Endothelial cell of umbilical vein (primary cell): Measurements from ENCODE around the gene SLC22A15. TPM values are rescaled to one million over a fixed set of nuclear protein-coding genes. Genes with fewer than 3 reads are reported as not detected.

Experiments
- BruUV-seq: library from RNA; stranded (reverse); fragments of 400-500 nt; replicated peaks from 2 replicates; lab custom pipeline; 2021; lab: Mats Ljungman, UMichigan
- CTCF ChIA-PET: fragments of 300-600, 350-600 bp; sonication (Branson Sonifier 250); formaldehyde crosslinking; loops from one replicate; lab custom pipeline; 2021; ENCODE audit warnings: antibody characterized with exemption, inconsistent platforms; lab: Charles Lee
- POLR2A ChIA-PET: fragments of 300-600, 350-600 bp; sonication (Branson Sonifier 250); formaldehyde crosslinking; loops from one replicate; lab custom pipeline; 2021; ENCODE audit warnings: antibody characterized with exemption, inconsistent platforms; lab: Charles Lee
- DNase-seq: peaks from one replicate; pipeline ENCODE4 v3.0.0-alpha.2; 2011; ENCODE audit warnings: low read depth, low spot score
- FAIRE-seq: peaks from 2 replicates; lab custom pipeline; 2011; peaks lifted over from hg19 to GRCh38; lab: Jason Lieb, UNC
- H2AFZ ChIP-seq: 2 replicates; pipeline ENCODE4 v1.6.0; 2012; ENCODE audit warnings: low read depth, low read length, control low read depth, inconsistent platforms
- H3K27ac ChIP-seq: 2 replicates; pipeline ENCODE4 v1.5.1; 2011; ENCODE audit warnings: low read depth, mild to moderate bottlenecking, control low read depth, low read length, moderate library complexity; ENCODE audit not compliant: insufficient read depth
- H3K27me3 ChIP-seq, 2 experiments: 2 replicates each; pipeline versions ENCODE4 v1.6.0 to v1.6.1; 2011; ENCODE audit warnings: low read length in 2 of 2, mixed read lengths in 1 of 2; ENCODE audit not compliant: control insufficient read depth in 2 of 2, insufficient read depth in 2 of 2
- H3K36me3 ChIP-seq, 2 experiments: 2 replicates in 1 of 2; 3 replicates in 1 of 2; pipeline ENCODE4 v1.5.1; 2011; ENCODE audit warnings: low read length in 2 of 2, mild to moderate bottlenecking in 1 of 2, moderate library complexity in 1 of 2; ENCODE audit not compliant: control insufficient read depth in 2 of 2, insufficient read depth in 2 of 2; ENCODE audit errors: extremely low read depth in 1 of 2
- H3K4me1 ChIP-seq: 3 replicates; pipeline ENCODE4 v1.5.1; 2011; ENCODE audit warnings: mild to moderate bottlenecking, low read length; ENCODE audit not compliant: control insufficient read depth, insufficient read depth; ENCODE audit errors: extremely low read depth
- H3K4me2 ChIP-seq: 2 replicates; pipeline ENCODE4 v1.6.1; 2011; ENCODE audit warnings: low read length, control low read depth, mixed read lengths; ENCODE audit not compliant: insufficient read depth
- H3K4me3 ChIP-seq, 3 experiments: fragments of 200-600 bp in 1 of 3; sonication (generic), shearing (Covaris generic) in 1 of 3; replicated peaks in 1 of 3; 2 replicates each; pipeline ENCODE4 v1.5.1; 2011 to 2016; ENCODE audit warnings: control low read depth in 3 of 3, low read length in 3 of 3, mild to moderate bottlenecking in 2 of 3, inconsistent platforms in 1 of 3, low read depth in 1 of 3, moderate library complexity in 1 of 3; ENCODE audit not compliant: insufficient read depth in 1 of 3
- H3K79me2 ChIP-seq: 2 replicates; pipeline ENCODE4 v1.6.0; 2012; ENCODE audit warnings: low read length, inconsistent platforms; ENCODE audit not compliant: control insufficient read depth, insufficient read depth
- H3K9ac ChIP-seq: replicated peaks from 2 replicates; pipeline ENCODE3; 2011; ENCODE audit warnings: low read length, control low read depth; ENCODE audit not compliant: insufficient read depth; ENCODE audit errors: extremely low read depth
- H3K9me1 ChIP-seq: replicated peaks from 3 replicates; pipeline ENCODE4 v1.6.0; 2011; ENCODE audit warnings: mild to moderate bottlenecking, low read length; ENCODE audit not compliant: control insufficient read depth, insufficient read depth; ENCODE audit errors: extremely low read depth
- H3K9me3 ChIP-seq: replicated peaks from 2 replicates; pipeline ENCODE4 v1.5.1; 2012; ENCODE audit warnings: low read length, inconsistent platforms; ENCODE audit not compliant: control insufficient read depth, insufficient read depth
- H4K20me1 ChIP-seq: replicated peaks from 2 replicates; pipeline ENCODE3; 2011; ENCODE audit warnings: mild to moderate bottlenecking, low read length; ENCODE audit not compliant: control insufficient read depth, insufficient read depth; ENCODE audit errors: extremely low read depth
- EZH2 ChIP-seq: IDR thresholded peaks from 2 replicates; pipeline ENCODE4 v1.6.1; 2012; ENCODE audit warnings: borderline replicate concordance, low read depth, mild to moderate bottlenecking, moderate library complexity, low read length, inconsistent platforms; ENCODE audit not compliant: severe bottlenecking
- FOS ChIP-seq: IDR thresholded peaks from 2 replicates; pipeline ENCODE4 v1.6.1; 2011; ENCODE audit warnings: mild to moderate bottlenecking, low read length, moderate library complexity, borderline replicate concordance; ENCODE audit not compliant: insufficient read depth
- GATA2 ChIP-seq: IDR thresholded peaks from 2 replicates; pipeline ENCODE4 v1.7.0; 2011; ENCODE audit warnings: low read depth, mild to moderate bottlenecking, moderate library complexity, mixed read lengths, low read length; ENCODE audit not compliant: insufficient read length, insufficient read depth
- JUN ChIP-seq: IDR thresholded peaks from 2 replicates; pipeline ENCODE4 v1.6.1; 2011; ENCODE audit warnings: borderline replicate concordance, low read depth; ENCODE audit not compliant: insufficient read length, insufficient read depth
- MYC ChIP-seq: IDR thresholded peaks from one replicate; pipeline ENCODE4 v1.6.1; 2011; ENCODE audit warnings: mild to moderate bottlenecking, low read depth, low read length
- POLR2A ChIP-seq: IDR thresholded peaks from 2 replicates; pipeline ENCODE4 v1.6.1; 2012; ENCODE audit warnings: low read depth, mild to moderate bottlenecking, control low read depth, low read length
- POLR2AphosphoS5 ChIP-seq: IDR thresholded peaks from 2 replicates; pipeline ENCODE4 v1.6.1; 2012; ENCODE audit warnings: low read depth, mild to moderate bottlenecking, control low read depth, low read length, moderate library complexity; ENCODE audit not compliant: insufficient read depth
- dilution Hi-C: fragments of 300-500 bp; cut with MboI; formaldehyde crosslinking; loops from one replicate; pipeline ENCODE4 v1.15.0; 2019; ENCODE audit warnings: low sequenced_read_pairs; ENCODE audit not compliant: extremely low pct_ligation_motif_present
- intact Hi-C: fragments of 100-400 bp; cut with micrococcal nuclease; formaldehyde crosslinking; loops from one replicate; pipeline ENCODE4 v1.10.0; 2022
- polyA plus RNA-seq, 4 experiments: library from polyadenylated mRNA; depleted of rRNA in 3 of 4; stranded (reverse) in 3 of 4; unstranded in 1 of 4; fragments of >200 nt; gene quantifications; 2 replicates each; pipeline versions ENCODE4 v1.2.1 to v1.2.3, GENCODE V29; 2011 to 2012; ENCODE audit warnings: missing spikeins in 1 of 4
- total RNA-seq: library from RNA; stranded (reverse); gene quantifications from 2 replicates; pipeline ENCODE4 v1.2.3, GENCODE V29; 2021
- TF ChIP-seq, protein P1 (sequence below): IDR thresholded peaks from 2 replicates; pipeline ENCODE4 v1.6.1; 2011; ENCODE audit not compliant: insufficient read depth, insufficient read length
- TF ChIP-seq, protein P2 (sequence below), 2 donors: IDR thresholded peaks; 1 replicate in 1 of 2; 2 replicates in 1 of 2; pipeline ENCODE4 v1.5.1; 2011; ENCODE audit warnings: low read length in 2 of 2, mild to moderate bottlenecking in 2 of 2, moderate library complexity in 2 of 2, control low read depth in 1 of 2, inconsistent platforms in 1 of 2, low read depth in 1 of 2; ENCODE audit not compliant: insufficient read depth in 1 of 2; ENCODE audit errors: extremely low read depth in 1 of 2

Gene SLC22A15
- total and polyA plus RNA-seq, 2 donors (not counting 3 experiments of a cell fraction or from before 2014, with no cell fraction given), result 0.44 TPM; not detected in 1

DNA sequence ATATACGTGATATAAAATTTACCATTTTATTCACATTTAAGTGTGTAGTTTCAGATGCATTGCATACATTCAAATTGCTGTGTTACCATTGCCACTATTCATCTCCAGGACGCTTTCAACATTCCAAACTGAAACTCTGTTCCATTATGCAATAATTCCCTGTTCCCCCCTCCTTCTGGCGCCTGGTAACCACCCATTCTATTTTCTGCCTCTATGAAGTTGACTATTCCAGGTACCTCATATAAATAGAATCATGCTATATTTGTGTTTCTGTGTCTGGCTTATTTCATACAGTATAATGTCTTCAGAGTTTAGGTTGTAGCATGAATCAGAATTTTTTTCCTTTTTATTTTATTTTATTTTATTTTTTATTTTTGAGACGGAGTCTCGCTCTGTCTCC, 41.7 kb downstream of the SLC22A15 start:
- CTCF ChIA-PET, result no interaction called here
- Histone ChIP-seq H3K27me3 (peaks cover 0 to 3% of the 10 kb centered on the region in 2 experiments), H3K9ac (no peak overlapping the region), H3K9me1 (no peaks in the 10 kb centered on the region), H3K36me3 (no peaks in the 10 kb centered on the region), H3K79me2 (no peaks in the 10 kb centered on the region), H3K4me3 (no peak overlapping the region), H3K27ac (no peak overlapping the region), H2AFZ (no peak overlapping the region), H3K4me1 (no peaks in the 10 kb centered on the region), H3K9me3 (no peaks in the 10 kb centered on the region), H3K4me2 (no peak overlapping the region), H4K20me1 (no peaks in the 10 kb centered on the region)
- no TSS peak for BruUV-seq
- DNase-seq (no peak), FAIRE-seq (no peak)
- TF ChIP-seq, protein P1, sequence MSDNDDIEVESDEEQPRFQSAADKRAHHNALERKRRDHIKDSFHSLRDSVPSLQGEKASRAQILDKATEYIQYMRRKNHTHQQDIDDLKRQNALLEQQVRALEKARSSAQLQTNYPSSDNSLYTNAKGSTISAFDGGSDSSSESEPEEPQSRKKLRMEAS, result no peak
- TF ChIP-seq POLR2AphosphoS5 (no peak), MYC (no peak), JUN (no peak), GATA2 (no peak), FOS (no peak), EZH2 (no peak), POLR2A (no peak)
- TF ChIP-seq, protein P2, sequence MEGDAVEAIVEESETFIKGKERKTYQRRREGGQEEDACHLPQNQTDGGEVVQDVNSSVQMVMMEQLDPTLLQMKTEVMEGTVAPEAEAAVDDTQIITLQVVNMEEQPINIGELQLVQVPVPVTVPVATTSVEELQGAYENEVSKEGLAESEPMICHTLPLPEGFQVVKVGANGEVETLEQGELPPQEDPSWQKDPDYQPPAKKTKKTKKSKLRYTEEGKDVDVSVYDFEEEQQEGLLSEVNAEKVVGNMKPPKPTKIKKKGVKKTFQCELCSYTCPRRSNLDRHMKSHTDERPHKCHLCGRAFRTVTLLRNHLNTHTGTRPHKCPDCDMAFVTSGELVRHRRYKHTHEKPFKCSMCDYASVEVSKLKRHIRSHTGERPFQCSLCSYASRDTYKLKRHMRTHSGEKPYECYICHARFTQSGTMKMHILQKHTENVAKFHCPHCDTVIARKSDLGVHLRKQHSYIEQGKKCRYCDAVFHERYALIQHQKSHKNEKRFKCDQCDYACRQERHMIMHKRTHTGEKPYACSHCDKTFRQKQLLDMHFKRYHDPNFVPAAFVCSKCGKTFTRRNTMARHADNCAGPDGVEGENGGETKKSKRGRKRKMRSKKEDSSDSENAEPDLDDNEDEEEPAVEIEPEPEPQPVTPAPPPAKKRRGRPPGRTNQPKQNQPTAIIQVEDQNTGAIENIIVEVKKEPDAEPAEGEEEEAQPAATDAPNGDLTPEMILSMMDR (IDR thresholded peaks at IDR 0.05; ENCODE audit: extremely low read depth in 1 of 2, insufficient read depth in 1 of 2, low read depth in 1 of 2, low read length in 2 of 2), result no peak
- dilution Hi-C loops (no loop called here), intact Hi-C loops (no loop called here)
- POLR2A ChIA-PET, result no interaction called here
